Stimulated activated CD4-positive, alpha-beta T cell treated with anti-CD3 and anti-CD28 coated beads, Interleukin-2, amount 100 ng/mL, for 48 hours (primary cell): ENCODE measurements around the gene MTAP.

ENCODE experiments used
- DNase-seq, 2 donors: peaks; one replicate each; pipeline ENCODE4 v3.0.0-alpha.2; 2020

Gene MTAP

DNA sequence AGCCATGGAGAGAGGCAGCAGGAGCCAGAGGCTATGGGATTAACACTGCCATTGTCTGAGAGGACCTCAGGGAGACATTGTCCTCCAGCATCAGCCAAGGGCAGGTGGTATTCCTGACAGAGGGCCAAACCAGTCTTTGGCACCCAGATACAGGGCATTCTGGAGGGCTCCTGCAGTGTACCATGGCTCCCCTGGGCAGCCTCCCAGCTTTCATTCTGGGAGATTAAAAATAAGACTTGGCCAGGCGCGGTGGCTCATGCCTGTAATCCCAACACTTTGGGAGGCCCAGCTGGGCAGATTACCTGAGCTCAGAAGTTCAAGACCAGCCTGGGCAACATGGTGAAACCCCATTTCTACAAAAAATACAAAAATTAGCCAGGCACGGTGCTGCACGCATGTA, 4.2 kb downstream of the MTAP start:
- DNase-seq: no peak

DNA sequence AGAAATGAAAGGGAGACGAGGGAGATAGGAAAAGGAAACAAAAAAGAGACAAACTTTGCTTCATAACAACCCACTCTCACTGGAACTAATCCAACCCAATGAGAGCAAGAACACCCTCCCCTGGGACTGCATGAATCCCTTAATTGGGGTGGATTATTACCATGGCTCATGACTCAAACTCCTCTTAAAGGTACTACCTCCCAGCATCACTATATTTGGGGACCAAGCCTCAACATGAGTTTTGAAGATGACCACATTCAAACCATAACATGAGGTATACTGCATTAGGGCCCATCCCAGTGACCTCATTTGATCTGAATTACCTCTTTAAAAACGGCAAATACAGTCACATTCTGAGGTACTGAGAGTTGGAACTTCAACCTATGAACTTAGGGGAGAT, 8.0 kb downstream of the MTAP start:
- no peak for DNase-seq

DNA sequence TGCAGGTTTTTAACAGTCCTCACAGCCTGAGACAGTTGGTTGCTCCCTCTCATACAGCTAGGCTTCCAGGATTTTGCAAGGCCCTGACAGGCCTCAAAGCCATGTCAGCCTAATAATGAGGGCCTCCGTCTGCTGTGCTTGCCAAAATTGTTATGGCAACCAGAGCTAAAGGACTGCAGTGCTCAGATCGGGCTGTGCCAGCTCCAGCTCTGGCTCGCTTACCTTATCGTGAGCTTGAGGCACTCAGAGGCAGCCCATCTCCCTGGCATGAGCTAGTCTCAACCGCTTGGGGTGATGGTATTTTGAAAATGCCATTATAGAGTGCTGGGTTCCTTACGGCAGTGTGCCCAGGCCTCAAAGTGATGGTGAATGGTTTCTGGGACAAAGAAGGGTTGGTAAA, 8.4 kb downstream of the MTAP start:
- no peak for DNase-seq

DNA sequence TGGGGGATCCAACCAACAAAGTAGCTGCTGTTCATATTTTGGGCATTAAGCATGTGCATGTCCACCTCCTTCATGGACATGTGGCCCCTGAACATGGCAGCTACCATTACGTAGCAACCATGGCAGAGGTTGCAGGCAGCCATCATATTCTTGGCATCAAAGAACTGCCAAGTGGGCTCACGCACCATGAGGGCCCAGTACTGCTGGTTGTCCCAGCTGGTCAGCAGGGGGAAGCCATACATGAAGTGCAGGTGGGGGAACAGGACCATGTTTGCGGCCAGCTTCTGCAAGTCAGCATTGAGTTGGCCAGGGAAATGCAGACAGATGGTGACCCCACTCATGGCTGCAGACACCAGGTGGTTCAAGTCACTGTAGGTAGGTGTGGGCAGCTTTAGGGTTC, 9.5 kb downstream of the MTAP start:
- no peak for DNase-seq

DNA sequence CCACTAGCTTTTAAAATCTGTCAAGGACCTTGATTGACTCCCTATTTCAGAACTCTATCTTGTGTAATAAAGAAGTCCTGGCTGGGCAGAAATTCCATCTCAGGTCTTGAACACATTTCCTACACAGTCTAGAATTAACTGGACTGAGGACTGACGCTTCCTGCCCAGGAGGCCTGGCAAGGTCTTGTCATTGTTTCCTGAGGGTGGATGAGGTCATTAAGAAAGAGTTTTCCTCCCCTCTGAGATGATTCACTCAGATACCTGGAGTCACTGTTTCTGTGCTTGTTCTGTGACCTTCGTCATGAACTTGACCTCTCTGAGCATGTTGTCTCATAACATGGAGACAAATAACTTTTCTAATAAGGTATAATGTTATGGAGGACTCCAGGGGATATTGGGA, 10.0 kb downstream of the MTAP start:
- no peak for DNase-seq

DNA sequence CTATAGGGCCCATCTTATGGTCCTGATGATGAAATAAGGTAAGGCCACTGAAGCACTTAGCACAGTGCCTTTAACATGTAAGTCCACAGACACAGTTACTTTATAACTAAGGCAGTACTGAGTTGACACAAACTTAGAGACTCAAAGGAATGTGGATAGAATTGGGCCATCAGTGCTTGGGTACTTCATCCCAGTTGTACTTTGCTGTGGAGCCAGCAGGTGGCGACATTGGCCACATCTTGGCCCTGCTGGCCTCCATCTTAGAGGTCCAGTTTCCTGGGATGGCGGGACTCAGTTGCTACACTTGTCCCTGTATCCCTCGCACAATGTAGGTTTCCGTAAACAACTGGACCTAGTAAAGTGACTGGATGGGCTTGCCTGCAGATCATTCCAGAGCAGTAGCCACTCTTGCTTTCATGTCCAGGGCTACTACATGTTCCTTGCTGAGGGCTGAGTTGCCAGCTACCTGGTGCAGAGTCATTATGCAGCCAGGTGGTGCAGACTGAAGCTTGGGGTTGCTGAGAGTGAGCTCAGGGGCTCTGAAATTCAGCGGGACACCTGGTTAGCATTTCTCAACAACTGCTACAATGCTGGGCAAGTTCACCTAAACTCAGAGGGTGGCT, 10.6 kb downstream of the MTAP start:
- peak; percentile 52 to 62 for DNase-seq

DNA sequence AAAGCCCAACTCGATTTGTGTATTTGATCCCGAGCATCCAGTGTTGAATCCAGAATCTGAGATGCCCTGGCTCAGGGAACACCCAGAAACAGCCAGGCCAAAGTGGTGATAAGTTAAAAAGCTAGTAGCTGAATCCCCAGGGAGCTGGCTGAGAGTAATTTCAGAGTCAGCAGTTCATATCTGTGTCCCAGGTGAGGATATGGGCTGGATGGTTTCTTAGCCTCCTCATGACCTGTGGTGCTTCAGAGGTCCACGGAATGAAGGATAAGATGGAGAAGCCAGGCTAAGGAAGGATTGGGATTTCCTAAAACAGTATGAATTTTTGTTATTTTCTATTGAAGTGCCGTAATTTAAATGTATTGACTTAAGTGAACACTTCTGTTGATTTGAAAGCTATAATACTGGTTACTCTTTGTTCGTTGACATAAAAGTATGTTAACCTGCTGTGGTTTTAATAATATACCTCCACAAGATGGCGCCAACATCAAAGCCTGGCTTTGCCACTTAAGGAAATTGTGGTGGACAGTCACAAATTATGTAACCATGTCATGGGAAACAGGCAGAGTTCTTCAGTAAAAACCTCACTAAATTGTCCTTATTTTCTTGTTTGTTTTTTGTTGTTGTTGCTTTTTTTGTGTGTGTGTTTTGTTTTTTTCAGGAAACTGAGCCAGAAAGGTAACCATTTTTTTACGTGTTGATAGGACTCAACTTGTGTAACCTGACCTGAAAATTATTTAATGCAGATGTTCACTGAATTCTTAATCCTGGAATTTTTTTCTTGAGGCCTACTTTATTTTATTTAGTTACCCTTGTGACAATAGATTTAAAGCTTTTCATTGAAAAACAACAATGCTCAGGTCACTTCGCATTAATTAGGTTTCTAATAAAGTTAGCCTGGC, 11.4 kb downstream of the MTAP start:
- DNase-seq: no peak

DNA sequence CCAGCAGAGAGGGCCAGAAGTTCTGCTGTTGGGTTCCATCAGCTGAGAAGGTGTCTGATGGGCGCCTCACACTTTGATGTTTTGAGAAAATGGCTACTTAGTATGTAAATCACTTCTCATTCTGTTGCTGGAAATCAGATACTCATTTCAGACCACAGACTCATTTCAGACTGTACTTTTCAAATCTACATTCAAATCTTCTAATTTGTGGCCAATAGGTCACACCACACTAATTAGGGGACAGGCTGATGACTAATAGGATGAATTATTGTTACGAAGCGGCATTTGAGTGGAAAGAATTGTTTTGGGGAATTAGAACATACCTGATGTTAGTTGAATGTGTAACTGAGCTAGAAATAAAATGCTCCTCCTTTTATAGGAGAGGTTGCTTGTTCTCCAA, 13.2 kb downstream of the MTAP start:
- DNase-seq: no peak

DNA sequence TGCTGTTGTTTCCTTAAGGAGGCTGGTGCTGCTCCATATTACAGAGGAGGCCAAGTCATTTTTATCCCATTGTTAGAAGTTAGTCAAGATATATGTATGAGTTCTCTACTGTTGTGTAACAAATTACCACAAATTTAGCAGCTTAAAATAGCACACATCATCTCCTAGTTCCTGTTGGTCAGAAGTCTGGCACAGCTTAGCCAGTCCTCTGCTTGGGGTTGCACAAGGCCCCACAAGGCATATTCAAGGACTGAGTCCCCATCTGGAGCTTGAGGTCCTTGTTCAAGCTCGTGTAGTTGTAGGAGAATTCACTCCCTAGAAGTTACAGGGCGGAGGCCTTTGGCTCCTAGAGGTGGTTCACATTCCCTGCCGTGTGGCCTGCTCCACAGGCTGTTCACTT, 14.7 kb downstream of the MTAP start:
- DNase-seq: no peak

DNA sequence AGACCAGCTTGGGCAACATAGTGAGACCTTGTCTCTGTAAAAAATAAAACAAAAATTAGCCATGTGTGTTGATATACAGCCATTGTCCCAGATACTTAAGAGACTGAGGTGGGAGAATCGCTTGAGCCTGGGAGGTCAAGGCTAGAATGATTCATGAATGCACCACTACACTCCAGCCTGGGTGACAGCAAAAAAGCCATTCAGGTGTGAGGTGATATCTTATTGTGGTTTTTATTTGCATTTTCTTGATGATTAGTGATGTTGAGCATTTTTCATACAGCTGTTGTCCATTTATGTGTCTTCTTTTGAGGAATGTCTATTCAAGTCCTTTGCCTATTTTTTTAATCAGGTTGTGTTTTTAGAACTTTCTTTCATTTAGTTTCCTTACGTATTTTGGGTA, 23.2 kb downstream of the MTAP start:
- DNase-seq: no peak

DNA sequence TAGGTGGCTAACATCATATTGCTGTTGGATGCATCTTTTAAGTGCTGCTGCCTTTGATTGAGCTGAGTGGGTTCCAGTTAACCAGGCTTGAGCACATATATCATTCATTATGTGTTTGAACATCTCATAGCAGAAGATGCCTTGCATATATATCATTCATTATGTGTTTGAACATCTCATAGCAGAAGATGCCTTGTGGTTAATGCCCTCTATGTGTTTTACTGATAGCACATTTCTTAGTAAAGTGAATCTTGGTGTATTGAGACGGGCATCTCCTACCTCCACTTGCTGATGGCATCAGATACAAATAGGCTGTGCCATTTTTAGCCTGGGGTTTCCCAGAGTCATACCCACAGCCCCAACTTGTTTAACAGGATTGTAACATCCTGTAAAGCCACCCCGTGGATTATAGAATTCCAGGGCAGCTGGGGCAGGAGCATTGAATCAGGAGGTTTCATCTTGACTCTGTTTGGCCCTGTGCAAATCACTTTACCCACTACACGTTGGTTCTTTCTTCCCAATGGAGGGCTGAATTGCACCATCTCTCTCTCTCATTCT, 26.5 kb downstream of the MTAP start:
- no peak for DNase-seq

DNA sequence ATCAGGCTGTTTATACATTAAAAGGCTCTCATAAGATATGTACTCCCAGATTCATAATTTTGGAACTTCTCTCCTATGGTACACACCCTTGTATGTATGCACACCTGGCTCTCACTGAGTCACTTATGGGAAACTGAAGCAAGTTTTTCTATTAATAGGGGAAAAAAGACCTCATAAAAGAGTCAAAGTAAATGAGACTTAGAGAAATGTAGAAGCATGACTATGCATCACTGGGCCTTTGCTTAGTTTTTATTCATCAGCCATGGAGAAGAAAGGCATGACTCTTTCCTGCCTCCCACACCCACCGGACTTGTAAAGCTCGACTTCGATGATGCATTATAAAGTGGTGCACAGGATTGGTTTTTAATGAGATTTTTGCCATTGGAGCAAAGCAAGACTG, 28.2 kb downstream of the MTAP start:
- no peak for DNase-seq

DNA sequence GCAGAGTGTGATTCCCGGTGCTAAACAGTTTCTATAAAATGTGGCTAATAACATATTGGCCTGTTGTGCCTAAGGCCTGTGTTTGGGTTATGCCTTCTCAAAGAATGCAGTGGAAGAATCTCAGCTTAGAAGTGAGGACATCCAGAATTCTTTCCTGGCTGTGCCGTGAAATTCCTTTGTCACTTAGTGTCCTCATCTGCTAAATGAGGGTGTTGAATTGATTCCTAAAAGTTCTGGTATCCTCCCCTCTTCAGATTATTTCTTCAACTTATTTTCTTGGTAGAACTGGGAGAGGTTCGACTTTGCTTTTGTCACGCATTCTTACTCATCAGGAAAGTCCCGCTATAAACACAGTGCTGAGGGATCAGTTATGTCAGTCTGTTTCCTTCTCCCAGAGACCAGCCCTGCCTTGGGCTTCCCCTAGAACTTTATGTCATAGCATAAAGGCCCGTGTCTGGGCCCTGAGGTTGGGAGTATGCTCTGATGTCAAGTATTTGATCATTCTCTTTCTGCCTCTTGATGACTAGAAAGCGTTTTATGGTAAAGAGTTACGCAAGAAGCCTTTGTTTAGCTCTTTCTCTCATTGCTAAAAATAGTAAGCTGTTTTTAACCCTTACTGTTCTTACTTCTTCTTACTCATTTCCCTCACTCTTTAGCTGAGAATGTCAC, 29.5 kb downstream of the MTAP start:
- no peak for DNase-seq

DNA sequence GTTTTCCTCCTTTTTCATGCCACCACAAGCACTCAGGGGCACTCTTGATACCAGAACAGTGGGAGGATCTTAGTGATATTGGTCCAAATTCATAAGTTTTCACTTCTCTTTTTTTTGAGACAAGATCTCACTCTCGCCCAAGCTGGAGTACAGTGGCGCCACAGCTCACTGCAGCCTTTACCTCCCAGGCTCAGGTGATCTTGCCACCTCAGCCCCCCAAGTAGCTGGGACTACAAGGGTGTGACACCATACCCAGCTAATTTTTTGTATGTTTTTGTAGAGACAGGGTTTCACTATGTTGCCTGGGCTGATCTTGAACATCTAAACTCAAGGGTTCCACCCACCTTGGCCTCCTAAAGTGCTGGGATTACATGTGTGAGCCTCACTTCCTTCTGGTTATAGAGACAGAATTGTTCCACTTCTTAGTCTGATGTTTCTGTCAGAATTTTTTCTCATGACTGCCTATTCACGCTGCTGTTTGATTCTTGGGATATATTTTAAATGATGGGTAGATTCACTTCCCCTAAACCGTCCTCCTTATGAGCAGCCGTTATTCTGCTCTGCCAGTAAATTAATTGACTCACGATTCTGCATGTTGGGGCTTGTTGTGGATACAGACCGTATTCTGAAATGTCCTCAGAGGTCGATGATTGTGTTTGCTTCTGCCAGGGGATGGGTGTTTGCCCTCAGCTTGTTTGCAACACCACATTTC, 30.8 kb downstream of the MTAP start:
- no peak for DNase-seq

DNA sequence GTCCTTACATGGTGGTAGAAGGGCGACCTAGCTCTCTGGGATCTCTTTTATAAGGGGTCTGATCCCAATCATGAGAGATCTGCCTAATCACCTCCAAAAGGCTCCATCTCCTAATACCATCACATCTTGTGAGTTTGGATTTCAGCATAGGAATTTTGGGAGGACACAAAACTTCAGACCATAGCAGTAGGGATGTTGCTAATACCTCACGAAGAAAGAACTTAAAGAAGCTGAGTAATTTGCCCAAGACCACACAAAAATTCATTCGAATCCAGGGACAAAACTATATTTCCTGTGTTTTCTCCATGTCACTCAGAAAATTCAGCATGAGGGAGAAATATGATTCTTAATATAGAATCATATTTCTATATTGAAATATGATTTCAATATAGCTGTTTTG, 32.7 kb downstream of the MTAP start:
- DNase-seq: no peak

DNA sequence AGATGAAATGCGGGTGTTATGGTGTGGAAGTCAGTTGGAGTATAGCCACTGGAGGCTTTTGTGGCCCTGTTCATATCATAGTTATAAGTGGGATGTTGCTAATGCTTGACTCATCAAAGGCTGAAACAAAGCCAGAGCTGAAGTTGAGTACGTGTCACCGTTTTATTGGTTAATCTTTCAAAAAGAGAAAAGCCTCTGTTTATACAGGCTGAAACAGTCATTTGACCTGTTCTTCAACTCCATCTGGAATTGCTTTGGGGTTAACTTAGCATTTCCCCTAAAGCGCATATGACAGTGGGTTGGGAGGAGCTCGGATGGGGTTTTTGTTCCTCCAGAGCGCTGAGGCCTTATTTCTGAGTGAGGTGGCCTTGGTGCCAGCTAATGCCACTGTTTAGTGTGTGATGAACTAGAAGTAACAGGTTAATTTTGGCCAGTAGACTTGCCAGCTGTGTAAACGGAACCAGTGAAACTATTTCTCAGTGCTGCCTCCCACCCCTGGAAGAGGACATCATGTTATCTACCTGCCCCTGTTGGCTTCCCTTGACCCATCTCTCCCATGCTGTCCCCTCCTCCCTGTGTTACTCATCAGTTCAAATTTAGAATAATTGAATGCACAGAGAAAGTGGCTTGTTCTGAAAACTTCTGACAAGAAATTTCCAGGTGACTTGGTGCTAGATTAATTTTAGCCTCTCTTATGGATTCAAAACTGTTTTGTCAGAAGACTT, 34.2 kb downstream of the MTAP start:
- DNase-seq: no peak

DNA sequence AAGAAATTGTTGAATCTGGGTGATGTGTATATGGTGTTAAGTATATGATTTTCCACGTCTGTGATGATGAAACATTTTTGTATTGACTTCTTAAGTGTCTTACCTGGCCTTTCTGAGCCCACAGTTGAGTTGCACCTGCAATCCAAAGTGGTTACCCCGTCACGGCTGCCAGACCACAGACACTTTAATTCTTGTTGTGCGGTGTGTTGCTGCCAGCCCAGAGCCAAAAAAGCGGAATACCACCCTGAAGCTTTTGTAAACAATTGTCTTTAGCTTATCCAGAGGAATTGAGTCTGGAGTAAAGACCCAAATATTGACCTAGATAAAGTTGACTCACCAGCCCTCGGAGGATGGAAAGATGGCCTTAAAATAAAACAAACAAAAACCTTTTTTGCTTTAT, 35.1 kb downstream of the MTAP start:
- DNase-seq: no peak

DNA sequence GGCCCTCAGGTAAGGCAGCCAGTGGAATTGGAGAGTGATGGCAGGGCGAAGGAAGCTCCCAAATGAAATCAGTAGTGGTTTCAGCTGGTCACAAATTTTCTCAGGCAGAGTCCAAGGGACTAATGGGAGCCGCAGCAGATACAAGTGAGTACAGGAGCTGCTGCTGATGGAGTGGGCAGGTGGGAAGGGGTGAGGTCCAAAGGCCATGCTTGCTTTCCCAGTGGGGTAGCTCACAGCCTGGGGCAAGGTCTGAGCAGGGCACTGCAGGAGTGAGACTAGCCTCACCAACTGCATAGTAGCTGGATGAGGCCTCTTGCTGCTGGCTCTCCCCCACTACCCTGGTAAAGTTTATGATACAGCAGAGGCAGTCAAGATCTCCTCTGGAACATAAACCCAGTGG, 38.2 kb downstream of the MTAP start:
- no peak for DNase-seq

DNA sequence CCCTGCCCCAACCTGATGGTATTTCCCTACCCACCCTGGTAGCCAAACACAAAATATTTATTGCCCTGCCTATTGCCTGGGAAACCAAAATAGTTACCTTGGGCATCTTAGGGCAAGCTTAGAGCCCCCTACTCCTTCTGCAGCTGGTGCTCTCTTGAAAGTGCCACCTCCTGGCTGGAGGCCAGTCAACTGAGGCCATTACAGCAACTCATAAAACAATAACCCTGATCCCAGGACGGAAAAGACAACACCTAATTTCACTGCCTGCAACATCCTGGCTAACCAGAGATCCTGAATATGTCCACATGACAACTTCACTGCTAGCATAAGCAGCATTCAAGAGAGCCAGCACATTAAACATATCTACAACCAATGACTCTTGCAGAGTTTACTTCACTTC, 38.7 kb downstream of the MTAP start:
- DNase-seq: no peak

DNA sequence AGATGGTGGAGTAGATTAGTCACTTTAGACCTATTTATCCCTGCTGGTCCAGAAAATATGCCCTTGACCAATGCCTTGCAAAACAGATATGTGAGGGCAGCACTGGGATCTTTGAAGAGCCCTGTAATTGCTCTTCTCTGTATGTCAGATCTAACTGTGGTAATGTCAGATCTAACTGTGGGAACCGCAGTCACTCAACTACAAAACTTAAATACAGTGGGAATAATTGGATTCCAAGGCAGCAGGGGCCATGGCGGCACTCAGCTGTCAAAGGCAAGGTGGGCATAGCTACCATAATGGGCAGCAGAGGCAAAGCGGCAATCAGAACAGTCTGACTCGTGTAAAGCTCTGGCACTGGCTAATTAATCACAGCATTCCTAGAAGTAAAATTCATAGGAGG, 46.2 kb downstream of the MTAP start:
- no peak for DNase-seq

DNA sequence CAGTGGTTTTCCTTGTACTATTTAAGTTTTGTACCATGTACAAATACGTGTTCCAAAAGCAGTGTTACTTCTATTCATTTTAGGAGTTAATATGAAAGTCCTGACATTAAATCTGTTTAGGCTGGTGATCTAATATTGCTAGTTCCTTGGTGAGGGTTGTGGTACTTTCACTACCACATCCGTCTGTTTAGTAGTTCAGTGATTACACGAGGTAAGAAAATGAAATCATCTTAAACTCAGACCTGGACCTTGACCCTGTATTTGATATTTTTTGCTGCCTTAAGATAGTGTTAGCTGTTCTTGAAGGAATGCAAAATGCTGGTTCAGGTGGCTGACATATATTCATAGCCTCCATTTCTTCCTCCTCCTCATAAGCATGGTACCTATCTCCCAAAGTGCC, 50.3 kb downstream of the MTAP start:
- DNase-seq: no peak

DNA sequence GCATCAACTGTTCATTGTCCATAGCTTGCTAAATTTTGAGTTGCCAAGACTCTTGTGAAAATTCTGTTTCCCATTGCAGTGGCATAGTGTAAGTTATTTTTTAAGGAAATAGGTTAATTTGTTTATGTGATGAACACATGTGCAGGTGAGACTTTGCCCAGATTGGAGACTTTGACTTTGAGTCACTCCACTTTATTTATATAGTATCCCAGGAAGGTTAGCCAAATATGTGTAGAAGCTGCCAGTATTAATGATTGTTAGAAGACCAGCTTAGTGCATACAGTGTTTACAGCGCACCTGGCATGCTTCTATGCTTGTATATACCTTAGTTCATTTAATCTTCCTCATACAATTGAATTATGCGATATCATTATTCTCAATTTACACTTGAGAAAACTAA, 51.0 kb downstream of the MTAP start:
- DNase-seq: no peak

DNA sequence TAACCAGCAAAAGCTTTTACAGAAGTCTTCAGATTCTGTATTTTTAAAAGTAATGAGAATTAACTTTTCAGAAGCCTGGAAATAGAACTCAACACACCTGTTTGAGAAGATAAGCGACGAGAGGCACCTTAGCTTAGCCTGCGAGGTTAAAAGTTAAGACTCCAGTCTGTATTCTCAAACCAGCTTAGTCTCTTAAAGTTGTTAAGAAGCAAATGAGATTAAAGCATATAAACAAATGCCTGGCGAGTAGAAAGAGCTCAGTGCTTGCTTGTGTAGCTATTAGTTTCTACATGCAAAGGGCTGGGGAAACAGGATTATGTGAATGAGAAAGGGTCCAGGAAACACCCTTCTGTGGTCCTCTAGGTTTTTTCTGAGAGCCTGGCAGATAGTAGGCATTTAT, 51.7 kb downstream of the MTAP start:
- DNase-seq: no peak
